K562 (cell line): Measurements from ENCODE around the gene KDM2A. TPM values are rescaled to one million over a fixed set of nuclear protein-coding genes. Genes with fewer than 3 reads are reported as not detected.

ENCODE experiments used
- ATAC-seq: fragments of 200-7000 bp; cut with Tn5 transposase; 3 replicates; pipeline ENCODE4 v1.9.1; 2020; ENCODE audit warnings: moderate library complexity
- BruUV-seq: library from RNA; stranded (reverse); fragments of 400-500 nt; replicated peaks from 2 replicates; lab custom pipeline; 2021; lab: Mats Ljungman, UMichigan
- CTCF ChIA-PET: fragments of 300-600 bp; formaldehyde crosslinking; extraction: SDS; loops from one replicate; lab custom pipeline; 2021; ENCODE audit warnings: low intra/inter-chr PET ratio; lab: Yijun Ruan, JAX
- POLR2A ChIA-PET: fragments of 300-600, 350-650 bp; sonication (Branson Sonifier 250); formaldehyde crosslinking; extraction: SDS; loops from one replicate; lab custom pipeline; 2021; ENCODE audit warnings: antibody characterized with exemption, inconsistent platforms; lab: Yijun Ruan, JAX
- DNase-seq, 4 experiments: peaks; one replicate each; pipeline versions ENCODE4 v3.0.0 to v3.0.0-alpha.2; 2011 to 2018; ENCODE audit warnings: low spot score in 3 of 4, mixed read lengths in 3 of 4; ENCODE audit errors: extremely low read depth in 1 of 4
- FAIRE-seq: peaks from 2 replicates; lab custom pipeline; 2011; peaks lifted over from hg19 to GRCh38; lab: Jason Lieb, UNC
- H2AFZ ChIP-seq: 2 replicates; pipeline ENCODE4 v1.6.0; 2011; ENCODE audit warnings: low read depth, low read length, control low read depth, inconsistent platforms
- H3K27ac ChIP-seq: fragments of 200-600 bp; 3 replicates; pipeline ENCODE4 v1.8.0; 2011; ENCODE audit warnings: low read depth, mild to moderate bottlenecking, control low read depth, inconsistent platforms, low read length, moderate library complexity, mixed read lengths; ENCODE audit errors: extremely low read depth
- H3K27me3 ChIP-seq, 2 experiments: fragments of 300-600 bp in 1 of 2; 2 replicates in 1 of 2; 3 replicates in 1 of 2; pipeline versions ENCODE4 v1.6.0 to v1.8.0; 2011; ENCODE audit warnings: inconsistent platforms in 2 of 2, low read length in 2 of 2, mild to moderate bottlenecking in 1 of 2, mixed read lengths in 1 of 2, moderate library complexity in 1 of 2; ENCODE audit not compliant: control insufficient read depth in 2 of 2, insufficient read depth in 2 of 2
- H3K36me3 ChIP-seq: fragments of 300-600 bp; 3 replicates; pipeline ENCODE4 v1.8.0; 2011; ENCODE audit warnings: mild to moderate bottlenecking, low read length, inconsistent platforms; ENCODE audit not compliant: control insufficient read depth, insufficient read depth
- H3K4me1 ChIP-seq, 2 experiments: fragments of 200-600 bp in 1 of 2; replicated peaks in 1 of 2; 2 replicates in 1 of 2; 3 replicates in 1 of 2; pipeline versions ENCODE4 v1.5.1 to v1.8.0; 2011; ENCODE audit warnings: inconsistent platforms in 2 of 2, low read length in 2 of 2, mild to moderate bottlenecking in 1 of 2, mixed read lengths in 1 of 2, moderate library complexity in 1 of 2; ENCODE audit not compliant: control insufficient read depth in 2 of 2, insufficient read depth in 2 of 2
- H3K4me2 ChIP-seq: 2 replicates; pipeline ENCODE4 v1.6.1; 2011; ENCODE audit warnings: low read length, control low read depth, inconsistent platforms, mixed read lengths; ENCODE audit not compliant: insufficient read depth
- H3K4me3 ChIP-seq: fragments of 200-600 bp; sonication (generic), shearing (Covaris generic); 2 replicates; pipeline ENCODE4 v1.5.1; 2016; ENCODE audit warnings: control low read depth, inconsistent platforms
- H3K79me2 ChIP-seq: fragments of 200-600 bp; 3 replicates; pipeline ENCODE4 v1.8.0; 2011; ENCODE audit warnings: low read length, inconsistent platforms; ENCODE audit not compliant: control insufficient read depth, insufficient read depth
- H3K9ac ChIP-seq, 2 experiments: 2 replicates each; pipeline versions ENCODE4 v1.6.0 to v1.6.1; 2011; ENCODE audit warnings: low read depth in 2 of 2, low read length in 2 of 2, control low read depth in 1 of 2, inconsistent platforms in 1 of 2, mild to moderate bottlenecking in 1 of 2, mixed read lengths in 1 of 2; ENCODE audit not compliant: insufficient read depth in 1 of 2
- H3K9me1 ChIP-seq: one replicate; pipeline ENCODE4 v1.6.0; 2011; ENCODE audit warnings: inconsistent platforms, mild to moderate bottlenecking, low read length, moderate library complexity; ENCODE audit not compliant: control insufficient read depth, insufficient read depth
- H3K9me3 ChIP-seq: replicated peaks from 2 replicates; pipeline ENCODE4 v1.5.1; 2011; ENCODE audit warnings: low read depth, low read length, inconsistent platforms; ENCODE audit not compliant: control insufficient read depth, insufficient read depth
- H4K20me1 ChIP-seq: replicated peaks from 2 replicates; pipeline ENCODE4 v1.6.1; 2011; ENCODE audit warnings: low read length, inconsistent platforms, mixed read lengths; ENCODE audit not compliant: control insufficient read depth, insufficient read depth
- ARHGAP35 ChIP-seq: fragments of 450-650 bp; IDR thresholded peaks from 2 replicates; pipeline ENCODE4 v1.6.1; 2018; ENCODE audit not compliant: partially characterized antibody
- BACH1 ChIP-seq: fragments of 200-800 bp; sonication (Bioruptor generic); IDR thresholded peaks from 2 replicates; pipeline ENCODE4 v1.6.1; 2016; ENCODE audit warnings: missing genetic modification characterization, missing compliant biosample characterization
- CC2D1A ChIP-seq: fragments of 450-650 bp; IDR thresholded peaks from 2 replicates; pipeline ENCODE4 v1.6.1; 2017; ENCODE audit warnings: mild to moderate bottlenecking
- CREB5 ChIP-seq: fragments of 250-450 bp; sonication (Bioruptor Pico); IDR thresholded peaks from 2 replicates; pipeline ENCODE4 v1.5.0; 2020; ENCODE audit warnings: mild to moderate bottlenecking
- HNRNPL ChIP-seq: fragments of 200-400 bp; formaldehyde crosslinking; IDR thresholded peaks from 2 replicates; pipeline ENCODE4 v1.6.1; 2017; ENCODE audit warnings: low read depth, mild to moderate bottlenecking, low read length
- NCOA4 ChIP-seq: fragments of 450-650 bp; IDR thresholded peaks from 2 replicates; pipeline ENCODE4 v1.6.1; 2018; ENCODE audit warnings: mild to moderate bottlenecking; ENCODE audit not compliant: partially characterized antibody
- RFX7 ChIP-seq: fragments of 250-450 bp; sonication (Bioruptor Pico); IDR thresholded peaks from 2 replicates; pipeline ENCODE4 v1.5.1; 2021; ENCODE audit warnings: mild to moderate bottlenecking
- RREB1 ChIP-seq: fragments of 250-450 bp; sonication (Bioruptor Pico); IDR thresholded peaks from 2 replicates; pipeline ENCODE4 v1.4.0; 2020
- SRF ChIP-seq, 2 experiments: fragments of 250-450, 450-650 bp in 1 of 2; sonication (Bioruptor Pico) in 1 of 2; sonication (generic) in 1 of 2; formaldehyde crosslinking; IDR thresholded peaks; 2 replicates each; pipeline versions ENCODE4 v1.5.0 to v1.5.1; 2020 to 2022; ENCODE audit warnings: mild to moderate bottlenecking in 1 of 2, missing genetic modification reagents in 1 of 2
- TAF1 ChIP-seq: IDR thresholded peaks from 2 replicates; pipeline ENCODE4 v1.6.1; 2011; ENCODE audit warnings: mild to moderate bottlenecking, low read length, moderate library complexity; ENCODE audit not compliant: insufficient read depth, control insufficient read depth, severe bottlenecking; ENCODE audit errors: extremely low read depth
- ZEB2 ChIP-seq: fragments of 450-650 bp; IDR thresholded peaks from 2 replicates; pipeline ENCODE4 v1.6.1; 2016
- ZFP30 ChIP-seq: fragments of 250-450 bp; sonication (Bioruptor Pico); IDR thresholded peaks from 2 replicates; pipeline ENCODE4 v1.8.0; 2022; ENCODE audit warnings: moderate library complexity, mild to moderate bottlenecking, inconsistent platforms, borderline replicate concordance
- ZNF253 ChIP-seq: fragments of 250-450 bp; sonication (Bioruptor Pico); conservative IDR thresholded peaks from 2 replicates; pipeline ENCODE4 v1.6.1; 2021; ENCODE audit warnings: mild to moderate bottlenecking
- ZNF3 ChIP-seq: fragments of 250-450 bp; sonication (Bioruptor Pico); IDR thresholded peaks from 2 replicates; pipeline ENCODE4 v1.5.0; 2021; ENCODE audit warnings: mild to moderate bottlenecking, moderate library complexity
- ZNF77 ChIP-seq: fragments of 250-450 bp; sonication (Bioruptor Pico); IDR thresholded peaks from 2 replicates; pipeline ENCODE4 v1.5.0; 2020
- ZSCAN29 ChIP-seq: fragments of 450-650 bp; IDR thresholded peaks from 2 replicates; pipeline ENCODE4 v1.6.1; 2017
- WGBS: fragments of 100-300 bp; shearing (Covaris generic); methylation state at CpG from one replicate; pipeline ENCODE4 v1.1.6; 2016; ENCODE audit warnings: low coverage, mixed read lengths; ENCODE audit not compliant: insufficient coverage; ENCODE audit errors: missing lambda C conversion rate; 5-methylcytosine and 5-hydroxymethylcytosine counted together
- in situ Hi-C: fragments of 300-500 bp; cut with MboI; formaldehyde crosslinking; loops from 4 replicates; pipeline ENCODE4 v1.15.0; 2018; ENCODE audit warnings: inconsistent platforms, mixed read lengths
- intact Hi-C: fragments of 100-400 bp; cut with micrococcal nuclease; formaldehyde crosslinking; loops from 2 replicates; pipeline ENCODE4 v1.14.2; 2022
- polyA plus RNA-seq, 8 experiments: library from polyadenylated mRNA; depleted of rRNA in 4 of 8; stranded (reverse) in 5 of 8; unstranded in 3 of 8; fragments of >200 nt; fragmentation: Nextera tagmentation in 2 of 8; fragmentation: Illumina TruSeq in 1 of 8; extraction: Ambion mirVana in 2 of 8; extraction: Trizol in 1 of 8; gene quantifications; 2 replicates each; pipeline versions ENCODE4 v1.2.1 to v1.2.3, GENCODE V29; 2011 to 2014; ENCODE audit warnings: inconsistent platforms in 1 of 8, missing spikeins in 1 of 8
- total RNA-seq, 7 experiments: library from RNA; depleted of rRNA in 6 of 7; stranded (reverse); fragments of >200 nt in 6 of 7; fragmentation: Illumina TruSeq in 2 of 7; extraction: Trizol in 2 of 7; gene quantifications; 2 replicates each; pipeline versions ENCODE4 v1.2.1 to v1.2.3, GENCODE V29; 2011 to 2021; ENCODE audit warnings: low replicate concordance in 1 of 7

KDM2A gene
- total and polyA plus RNA-seq, 9 of the 15 experiments (the other 6 are each of a cell fraction or from before 2014, with no cell fraction given): 5.0 to 39.3 (median 21.3) TPM

GRCh38 chr11:67254798-67255197 lies 135.7 kb downstream of the KDM2A start:
- no peak overlapping the region for H3K4me2 ChIP-seq
- no peak for DNase-seq
- ATAC-seq: no peak
- ChIA-PET CTCF (no interaction called here), POLR2A (interaction anchor here (0.5 to 6.8 kb wide), 7 partner anchors 7 to 354 kb away, joined by 3 to 58 read pairs (median 3); no protein-coding TSS in a partner anchor)
- H3K36me3 ChIP-seq: peaks cover 75% of the 10 kb centered on the region
- H3K27ac ChIP-seq: no peak overlapping the region
- H3K79me2 ChIP-seq: no peaks in the 10 kb centered on the region; the same call in 2 of the 3 replicates
- intact Hi-C loops (no loop called here), in situ Hi-C loops (no loop called here)
- H3K9ac ChIP-seq: peak overlapping the region in 1 of 2 experiments; percentile 22; a peak in 1 of 4 replicates
- FAIRE-seq: no peak
- H3K4me3 ChIP-seq: no peak overlapping the region
- H3K9me1 ChIP-seq: no peaks in the 10 kb centered on the region
- no peaks in the 10 kb centered on the region for H3K27me3 ChIP-seq
- H3K4me1 ChIP-seq: peaks cover 4 to 16% of the 10 kb centered on the region in 2 experiments; a peak in 2 of 5 replicates
- H4K20me1 ChIP-seq: peaks cover 15% of the 10 kb centered on the region; the same call in 1 of the 2 replicates
- H3K9me3 ChIP-seq: no peaks in the 10 kb centered on the region
- no peak overlapping the region for H2AFZ ChIP-seq
- 80% methylated on average over 15 of the region's 15 CpGs for WGBS
- BruUV-seq: no TSS peak
- TF ChIP-seq ARHGAP35 (no peak), CC2D1A (no peak), RREB1 (no peak), RFX7 (CRISPR knock-in tag) (no peak), ZSCAN29 (no peak), ZNF77 (CRISPR knock-in tag) (no peak), ZFP30 (CRISPR knock-in tag) (no peak), CREB5 (CRISPR knock-in tag) (no peak), NCOA4 (no peak), BACH1 (no peak), TAF1 (no peak), ZEB2 (no peak), ZNF3 (CRISPR knock-in tag) (no peak), ZNF253 (CRISPR knock-in tag) (no peak), SRF (CRISPR knock-in tag; IDR thresholded peaks at IDR 0.05) (no peak), HNRNPL (no peak)
